SU-DHL-6 (cell line): ENCODE data around the gene UHRF1.

Source experiments
- H2AFZ ChIP-seq: fragments of 200-600 bp; sonication (generic); 2 replicates; pipeline ENCODE4 v1.6.1; 2014; ENCODE audit warnings: low read depth, mild to moderate bottlenecking, moderate library complexity, mixed read lengths, antibody characterized with exemption, low read length; ENCODE audit not compliant: severe bottlenecking
- H3F3A ChIP-seq: fragments of 200-600 bp; shearing (Covaris generic); 2 replicates; pipeline ENCODE4 v1.6.0; 2016; ENCODE audit warnings: antibody characterized with exemption, mild to moderate bottlenecking; ENCODE audit not compliant: insufficient read depth
- H3K27ac ChIP-seq: fragments of 200-600 bp; sonication (generic); 2 replicates; pipeline ENCODE4 v1.5.1; 2016; ENCODE audit warnings: low read depth, mild to moderate bottlenecking, low read length, moderate library complexity, mixed read lengths
- H3K27me3 ChIP-seq: fragments of 200-600 bp; sonication (generic), shearing (Covaris generic); 2 replicates; pipeline ENCODE4 v1.6.0; 2014; ENCODE audit warnings: mild to moderate bottlenecking, low read length
- H3K36me3 ChIP-seq: fragments of 200-600 bp; sonication (generic); 2 replicates; pipeline ENCODE4 v1.6.1; 2014; ENCODE audit warnings: mild to moderate bottlenecking, low read length, mixed read lengths
- H3K4me2 ChIP-seq: fragments of 300-600, 200-600 bp; shearing (Covaris generic), sonication (generic); 2 replicates; pipeline ENCODE4 v1.6.0; 2014; ENCODE audit warnings: low read length, low read depth, mild to moderate bottlenecking; ENCODE audit not compliant: poor library complexity, severe bottlenecking
- H3K4me3 ChIP-seq: fragments of 200-600 bp; sonication (generic); 2 replicates; pipeline ENCODE4 v1.5.1; 2014; ENCODE audit warnings: antibody characterized with exemption, low read length, mild to moderate bottlenecking, mixed read lengths; ENCODE audit not compliant: insufficient read depth, poor library complexity, severe bottlenecking
- H3K79me2 ChIP-seq: fragments of 200-600 bp; sonication (generic); 2 replicates; pipeline ENCODE4 v1.6.1; 2014; ENCODE audit warnings: mild to moderate bottlenecking, low read length, moderate library complexity; ENCODE audit not compliant: insufficient read depth
- H3K9ac ChIP-seq: fragments of 200-600 bp; sonication (generic); 2 replicates; pipeline ENCODE4 v1.7.0; 2014; ENCODE audit warnings: mild to moderate bottlenecking, low read length
- H3K9me2 ChIP-seq: fragments of 200-600 bp; sonication (generic); replicated peaks from 2 replicates; pipeline ENCODE4 v1.6.1; 2014; ENCODE audit warnings: low read length; ENCODE audit not compliant: insufficient read depth
- H3K9me3 ChIP-seq: fragments of 200-600 bp; sonication (generic); 2 replicates; pipeline ENCODE4 v1.6.1; 2014; ENCODE audit warnings: low read length, mixed read lengths; ENCODE audit not compliant: insufficient read depth
- H4K20me1 ChIP-seq: fragments of 200-600 bp; sonication (generic); 2 replicates; pipeline ENCODE4 v1.6.1; 2014; ENCODE audit warnings: low read depth, mild to moderate bottlenecking, antibody characterized with exemption, low read length, moderate library complexity, mixed read lengths
- EZH2phosphoT487 ChIP-seq: fragments of 200-600 bp; sonication (generic), shearing (Covaris generic); conservative IDR thresholded peaks from 2 replicates; pipeline ENCODE4 v1.6.1; 2018; ENCODE audit warnings: mild to moderate bottlenecking, antibody characterized with exemption, low read length, moderate library complexity, mixed read lengths
- TF ChIP-seq, protein P1 (sequence below): fragments of 200-600 bp; sonication (generic); IDR thresholded peaks from one replicate; pipeline ENCODE4 v1.5.1; 2017; ENCODE audit warnings: antibody characterized with exemption, mild to moderate bottlenecking, low read length, moderate library complexity; ENCODE audit not compliant: insufficient read depth, poor library complexity, severe bottlenecking

The UHRF1 gene

GRCh38 chr19:5006821-5007220 is 97.5 kb downstream of the UHRF1 start:
- TF ChIP-seq, protein P1, sequence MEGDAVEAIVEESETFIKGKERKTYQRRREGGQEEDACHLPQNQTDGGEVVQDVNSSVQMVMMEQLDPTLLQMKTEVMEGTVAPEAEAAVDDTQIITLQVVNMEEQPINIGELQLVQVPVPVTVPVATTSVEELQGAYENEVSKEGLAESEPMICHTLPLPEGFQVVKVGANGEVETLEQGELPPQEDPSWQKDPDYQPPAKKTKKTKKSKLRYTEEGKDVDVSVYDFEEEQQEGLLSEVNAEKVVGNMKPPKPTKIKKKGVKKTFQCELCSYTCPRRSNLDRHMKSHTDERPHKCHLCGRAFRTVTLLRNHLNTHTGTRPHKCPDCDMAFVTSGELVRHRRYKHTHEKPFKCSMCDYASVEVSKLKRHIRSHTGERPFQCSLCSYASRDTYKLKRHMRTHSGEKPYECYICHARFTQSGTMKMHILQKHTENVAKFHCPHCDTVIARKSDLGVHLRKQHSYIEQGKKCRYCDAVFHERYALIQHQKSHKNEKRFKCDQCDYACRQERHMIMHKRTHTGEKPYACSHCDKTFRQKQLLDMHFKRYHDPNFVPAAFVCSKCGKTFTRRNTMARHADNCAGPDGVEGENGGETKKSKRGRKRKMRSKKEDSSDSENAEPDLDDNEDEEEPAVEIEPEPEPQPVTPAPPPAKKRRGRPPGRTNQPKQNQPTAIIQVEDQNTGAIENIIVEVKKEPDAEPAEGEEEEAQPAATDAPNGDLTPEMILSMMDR = no peak
- no peak for TF ChIP-seq EZH2phosphoT487
- Histone ChIP-seq H4K20me1 (no peaks in the 10 kb centered on the region), H3K9me2 (no peaks in the 10 kb centered on the region), H3K27me3 (no peaks in the 10 kb centered on the region), H3K4me3 (no peak overlapping the region), H3F3A (no peaks in the 10 kb centered on the region), H2AFZ (no peak overlapping the region), H3K36me3 (no peaks in the 10 kb centered on the region), H3K9me3 (no peaks in the 10 kb centered on the region), H3K4me2 (no peak overlapping the region), H3K9ac (no peak overlapping the region), H3K79me2 (peaks cover 16% of the 10 kb centered on the region; the same call in 1 of the 2 replicates), H3K27ac (no peak overlapping the region)
